Astrocyte (in vitro differentiated cells and primary cell): Measurements from ENCODE around the gene NLRP12. TPM values are rescaled to one million over a fixed set of nuclear protein-coding genes. Genes with fewer than 3 reads are reported as not detected.

ENCODE experiments used
- DNase-seq: peaks from one replicate; pipeline ENCODE4 v3.0.0-alpha.2; 2010; ENCODE audit warnings: low read depth
- FAIRE-seq: peaks from 2 replicates; lab custom pipeline; 2011; peaks lifted over from hg19 to GRCh38; lab: Jason Lieb, UNC
- H2AFZ ChIP-seq: 2 replicates; pipeline ENCODE4 v1.6.0; 2012; ENCODE audit warnings: low read depth, low read length, inconsistent platforms
- H3K27ac ChIP-seq: 2 replicates; pipeline ENCODE4 v1.5.1; 2011; ENCODE audit warnings: low read depth, low read length, inconsistent platforms
- H3K27me3 ChIP-seq: 2 replicates; pipeline ENCODE4 v1.6.0; 2011; ENCODE audit warnings: low read length, inconsistent platforms; ENCODE audit not compliant: insufficient read depth
- H3K36me3 ChIP-seq: 2 replicates; pipeline ENCODE4 v1.5.1; 2011; ENCODE audit warnings: low read length, inconsistent platforms; ENCODE audit not compliant: insufficient read depth
- H3K4me1 ChIP-seq: 2 replicates; pipeline ENCODE4 v1.5.1; 2011; ENCODE audit warnings: low read length, inconsistent platforms; ENCODE audit not compliant: insufficient read depth
- H3K4me2 ChIP-seq: 2 replicates; pipeline ENCODE4 v1.6.0; 2012; ENCODE audit warnings: low read length, inconsistent platforms
- H3K4me3 ChIP-seq: 2 replicates; pipeline ENCODE4 v1.5.1; 2011; ENCODE audit warnings: low read depth, mild to moderate bottlenecking, low read length, inconsistent platforms; ENCODE audit not compliant: insufficient read depth
- H3K79me2 ChIP-seq: 2 replicates; pipeline ENCODE4 v1.6.0; 2012; ENCODE audit warnings: mild to moderate bottlenecking, low read length, inconsistent platforms; ENCODE audit not compliant: insufficient read depth
- H3K9ac ChIP-seq: 2 replicates; pipeline ENCODE4 v1.6.0; 2012; ENCODE audit warnings: mild to moderate bottlenecking, low read length, inconsistent platforms
- H3K9me3 ChIP-seq: 2 replicates; pipeline ENCODE4 v1.5.1; 2012; ENCODE audit warnings: low read depth, mild to moderate bottlenecking, low read length, inconsistent platforms; ENCODE audit not compliant: insufficient read depth
- H4K20me1 ChIP-seq: 2 replicates; pipeline ENCODE4 v1.6.0; 2012; ENCODE audit warnings: low read length, inconsistent platforms; ENCODE audit not compliant: insufficient read depth
- H3K27ac Mint-ChIP-seq: one replicate; pipeline ENCODE4 v1.8.0; 2021; ENCODE audit warnings: mild to moderate bottlenecking, mixed read lengths; ENCODE audit not compliant: unreplicated experiment
- H3K27me3 Mint-ChIP-seq: one replicate; pipeline ENCODE4 v1.8.0; 2021; ENCODE audit warnings: low read depth, mixed read lengths; ENCODE audit not compliant: unreplicated experiment
- H3K36me3 Mint-ChIP-seq: one replicate; pipeline ENCODE4 v1.8.0; 2021; ENCODE audit warnings: low read depth, mixed read lengths; ENCODE audit not compliant: unreplicated experiment
- H3K4me1 Mint-ChIP-seq: one replicate; pipeline ENCODE4 v1.8.0; 2021; ENCODE audit warnings: low read depth, mixed read lengths; ENCODE audit not compliant: unreplicated experiment
- H3K4me3 Mint-ChIP-seq: one replicate; pipeline ENCODE4 v1.8.0; 2021; ENCODE audit warnings: mild to moderate bottlenecking, moderate library complexity, mixed read lengths; ENCODE audit not compliant: unreplicated experiment
- H3K9me3 Mint-ChIP-seq: one replicate; pipeline ENCODE4 v1.8.0; 2021; ENCODE audit warnings: mild to moderate bottlenecking, mixed read lengths; ENCODE audit not compliant: unreplicated experiment
- CTCF ChIP-seq: IDR thresholded peaks from 2 replicates; pipeline ENCODE4 v1.5.1; 2011; ENCODE audit warnings: low read depth, mild to moderate bottlenecking, inconsistent platforms, low read length, moderate library complexity; ENCODE audit not compliant: insufficient read depth
- EZH2 ChIP-seq: IDR thresholded peaks from 2 replicates; pipeline ENCODE4 v1.6.1; 2012; ENCODE audit warnings: mild to moderate bottlenecking, low read length, inconsistent platforms; ENCODE audit not compliant: insufficient read depth
- total RNA-seq: library from RNA; stranded (reverse); gene quantifications from 2 replicates; pipeline ENCODE4 v1.2.1, GENCODE V29; 2021

NLRP12 gene
- total RNA-seq, 1 donor from 2014 or later: not detected

GRCh38 chr19:53789708-53790678 lies 34.1 kb downstream of the NLRP12 start:
- Histone ChIP-seq H3K27me3 (no peaks in the 10 kb centered on the region), H3K9ac (no peak overlapping the region), H3K4me3 (no peak overlapping the region), H3K36me3 (no peaks in the 10 kb centered on the region), H3K4me1 (no peaks in the 10 kb centered on the region), H3K27ac (no peak overlapping the region), H3K79me2 (no peaks in the 10 kb centered on the region), H3K9me3 (peaks cover 2% of the 10 kb centered on the region), H2AFZ (no peak overlapping the region), H4K20me1 (no peaks in the 10 kb centered on the region), H3K4me2 (no peak overlapping the region)
- no peak for TF ChIP-seq CTCF
- no peak for TF ChIP-seq EZH2
- H3K27ac Mint-ChIP-seq: no peak overlapping the region
- H3K36me3 Mint-ChIP-seq: no peaks in the 10 kb centered on the region
- H3K9me3 Mint-ChIP-seq: peaks cover 3% of the 10 kb centered on the region
- no peak for FAIRE-seq
- DNase-seq: no peak
- peaks cover 1% of the 10 kb centered on the region for H3K4me1 Mint-ChIP-seq
- H3K27me3 Mint-ChIP-seq: peaks cover 2% of the 10 kb centered on the region
- no peak overlapping the region for H3K4me3 Mint-ChIP-seq

GRCh38 chr19:53787266-53787665 lies 36.8 kb downstream of the NLRP12 start:
- peaks cover 3% of the 10 kb centered on the region for H3K9me3 Mint-ChIP-seq
- H3K27me3 ChIP-seq: no peaks in the 10 kb centered on the region

More at GRCh38 chr19:53787266-53787665, 36.8 kb downstream of the NLRP12 start:
- H3K27me3 Mint-ChIP-seq: peaks cover 2% of the 10 kb centered on the region
- H3K4me1 ChIP-seq: no peaks in the 10 kb centered on the region
- no peaks in the 10 kb centered on the region for H3K36me3 Mint-ChIP-seq
- H3K4me3 Mint-ChIP-seq: no peak overlapping the region
- H3K4me3 ChIP-seq: no peak overlapping the region
- H3K79me2 ChIP-seq: no peaks in the 10 kb centered on the region
- H3K27ac ChIP-seq: no peak overlapping the region
- H2AFZ ChIP-seq: no peak overlapping the region
- H3K9ac ChIP-seq: no peak overlapping the region
- FAIRE-seq: no peak
- peaks cover 2% of the 10 kb centered on the region for H3K9me3 ChIP-seq
- no peaks in the 10 kb centered on the region for H3K36me3 ChIP-seq
- no peak for TF ChIP-seq CTCF
- no peak for TF ChIP-seq EZH2
- no peak overlapping the region for H3K4me2 ChIP-seq
- DNase-seq: no peak
- no peak overlapping the region for H3K27ac Mint-ChIP-seq
- H4K20me1 ChIP-seq: no peaks in the 10 kb centered on the region
- peaks cover 1% of the 10 kb centered on the region for H3K4me1 Mint-ChIP-seq
